Measurements from ENCODE around the gene SNED1. TPM values are rescaled to one million over a fixed set of nuclear protein-coding genes. Genes with fewer than 3 reads are reported as not detected.

SNED1 gene
- polyA plus RNA-seq, 1 donor (not counting 4 experiments of a cell fraction or from before 2014, with no cell fraction given), result 0.12 TPM

GRCh38 chr2:240949791-240950705 lies 48.4 kb upstream of the SNED1 start:
- Histone ChIP-seq H3K9me3 (ENCODE audit: control insufficient read depth, low read depth, low read length) (no peaks in the 10 kb centered on the region), H3K9ac (ENCODE audit: control insufficient read depth, extremely low read depth, insufficient read depth, low read length) (no peak overlapping the region), H3K4me3 (ENCODE audit: control insufficient read depth in 2 of 3, extremely low read depth in 1 of 3, insufficient read depth in 2 of 3, low read depth in 1 of 3, low read length in 3 of 3) (no peak overlapping the region), H2AFZ (ENCODE audit: control insufficient read depth, low read length) (no peak overlapping the region), H3K4me2 (ENCODE audit: control insufficient read depth, extremely low read depth, insufficient read depth, low read depth, low read length) (no peak overlapping the region), H3K36me3 (ENCODE audit: control insufficient read depth in 2 of 2, extremely low read depth in 1 of 2, insufficient read depth in 2 of 2, low read length in 2 of 2) (no peaks in the 10 kb centered on the region), H3K4me1 (ENCODE audit: control insufficient read depth, extremely low read depth, insufficient read depth, low read length) (peaks cover 6% of the 10 kb centered on the region), H4K20me1 (ENCODE audit: control insufficient read depth, extremely low read depth, insufficient read depth, low read length) (no peaks in the 10 kb centered on the region), H3K79me2 (ENCODE audit: control insufficient read depth, insufficient read depth, low read length) (no peaks in the 10 kb centered on the region), H3K27ac (ENCODE audit: control insufficient read depth, insufficient read depth, low read length) (no peak overlapping the region), H3K9me1 (ENCODE audit: control insufficient read depth, extremely low read depth, insufficient read depth, low read length) (no peaks in the 10 kb centered on the region), H3K27me3 (ENCODE audit: control insufficient read depth, extremely low read depth, insufficient read depth, low read length) (peaks cover 14% of the 10 kb centered on the region)
- DNase-seq (ENCODE audit: low read depth, low spot score), result no peak
- TF ChIP-seq EZH2 (IDR thresholded peaks at IDR 0.05; ENCODE audit: low read length) (no peak), CTCF (optimal IDR thresholded peaks at IDR 0.05 in 1 of 3, IDR thresholded peaks at IDR 0.05 in 1 of 3, conservative IDR thresholded peaks at IDR 0.05 in 1 of 3; ENCODE audit: extremely low read depth in 1 of 3, insufficient read depth in 2 of 3, low read length in 3 of 3) (no peak)
- FAIRE-seq, result no peak
- dilution Hi-C loops (cut with MboI; ENCODE audit: extremely low pct_ligation_motif_present, low sequenced_read_pairs), result no loop called here

GRCh38 chr2:240951045-240951594 lies 47.3 kb upstream of the SNED1 start:
- DNase-seq (ENCODE audit: low read depth, low spot score) (no peak), FAIRE-seq (no peak)
- H3K27ac ChIP-seq (ENCODE audit: control insufficient read depth, insufficient read depth, low read length), result no peak overlapping the region
- TF ChIP-seq EZH2 (IDR thresholded peaks at IDR 0.05; ENCODE audit: low read length) (no peak), CTCF (optimal IDR thresholded peaks at IDR 0.05 in 1 of 3, IDR thresholded peaks at IDR 0.05 in 1 of 3, conservative IDR thresholded peaks at IDR 0.05 in 1 of 3; ENCODE audit: extremely low read depth in 1 of 3, insufficient read depth in 2 of 3, low read length in 3 of 3) (no peak)
- H3K9ac ChIP-seq (ENCODE audit: control insufficient read depth, extremely low read depth, insufficient read depth, low read length), result no peak overlapping the region
- peaks cover 6% of the 10 kb centered on the region for H3K4me1 ChIP-seq (ENCODE audit: control insufficient read depth, extremely low read depth, insufficient read depth, low read length)
- no peaks in the 10 kb centered on the region for H3K9me3 ChIP-seq (ENCODE audit: control insufficient read depth, low read depth, low read length)
- H3K36me3 ChIP-seq (ENCODE audit: control insufficient read depth in 2 of 2, extremely low read depth in 1 of 2, insufficient read depth in 2 of 2, low read length in 2 of 2), result no peaks in the 10 kb centered on the region
- no peaks in the 10 kb centered on the region for H3K79me2 ChIP-seq (ENCODE audit: control insufficient read depth, insufficient read depth, low read length)
- peaks cover 23% of the 10 kb centered on the region for H3K27me3 ChIP-seq (ENCODE audit: control insufficient read depth, extremely low read depth, insufficient read depth, low read length)
- no peak overlapping the region for H3K4me3 ChIP-seq (ENCODE audit: control insufficient read depth in 2 of 3, extremely low read depth in 1 of 3, insufficient read depth in 2 of 3, low read depth in 1 of 3, low read length in 3 of 3)
- no peaks in the 10 kb centered on the region for H3K9me1 ChIP-seq (ENCODE audit: control insufficient read depth, extremely low read depth, insufficient read depth, low read length)
- H3K4me2 ChIP-seq (ENCODE audit: control insufficient read depth, extremely low read depth, insufficient read depth, low read depth, low read length), result no peak overlapping the region
- dilution Hi-C loops (cut with MboI; ENCODE audit: extremely low pct_ligation_motif_present, low sequenced_read_pairs), result no loop called here
- H2AFZ ChIP-seq (ENCODE audit: control insufficient read depth, low read length), result no peak overlapping the region
- H4K20me1 ChIP-seq (ENCODE audit: control insufficient read depth, extremely low read depth, insufficient read depth, low read length), result no peaks in the 10 kb centered on the region
